Measurements from ENCODE around the gene RRP1B.
"Not testable (repeated sequence)": the region's sequence is repeated elsewhere in the genome, so short reads cannot be mapped to it uniquely, and the experiment has no call there.

The RRP1B gene

DNA sequence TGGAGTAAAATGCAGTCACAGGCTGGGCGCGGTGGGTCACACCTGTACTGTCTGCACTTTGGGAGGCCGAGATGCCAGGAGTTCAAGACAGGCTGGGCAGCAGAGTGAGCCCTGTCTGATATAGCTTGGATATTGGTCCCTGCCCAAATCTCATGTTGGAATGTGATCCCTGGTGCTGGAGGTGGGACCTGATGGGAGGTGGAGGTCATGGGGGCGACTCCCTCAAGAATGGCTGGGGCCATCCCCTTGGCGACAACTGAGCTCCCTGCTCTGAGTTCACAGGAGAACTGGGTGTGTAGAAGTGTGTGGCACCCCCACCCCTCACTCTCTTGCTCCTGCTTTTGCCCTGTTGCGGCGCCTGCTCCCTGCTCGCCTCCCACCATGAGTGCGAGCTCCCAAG lies 48.1 kb downstream of the RRP1B start:
- Histone ChIP-seq H3K36me3 (ENCODE audit: insufficient read depth, low read length) (no peaks in the 10 kb centered on the region), H4K20me1 (ENCODE audit: insufficient read depth, low read length) (no peaks in the 10 kb centered on the region), H2AFZ (ENCODE audit: low read depth, low read length) (no peak overlapping the region), H3K27ac (ENCODE audit: low read length) (no peak overlapping the region), H3K4me1 (ENCODE audit: insufficient read depth, low read length) (no peaks in the 10 kb centered on the region), H3K9ac (ENCODE audit: low read depth, low read length) (no peak overlapping the region), H3K27me3 (ENCODE audit: insufficient read depth, low read length, poor library complexity) (no peaks in the 10 kb centered on the region), H3K4me3 (ENCODE audit: low read depth in 1 of 2, low read length in 2 of 2) (no peak overlapping the region), H3K9me3 (ENCODE audit: insufficient read depth, low read length, severe bottlenecking) (no peaks in the 10 kb centered on the region), H3K4me2 (ENCODE audit: insufficient read depth, low read length) (no peak overlapping the region), H3K79me2 (ENCODE audit: insufficient read depth, low read length) (no peaks in the 10 kb centered on the region)
- DNase-seq (no peak), ATAC-seq (ENCODE audit: insufficient read depth, low read depth) (no peak)
- TF ChIP-seq, protein P1, sequence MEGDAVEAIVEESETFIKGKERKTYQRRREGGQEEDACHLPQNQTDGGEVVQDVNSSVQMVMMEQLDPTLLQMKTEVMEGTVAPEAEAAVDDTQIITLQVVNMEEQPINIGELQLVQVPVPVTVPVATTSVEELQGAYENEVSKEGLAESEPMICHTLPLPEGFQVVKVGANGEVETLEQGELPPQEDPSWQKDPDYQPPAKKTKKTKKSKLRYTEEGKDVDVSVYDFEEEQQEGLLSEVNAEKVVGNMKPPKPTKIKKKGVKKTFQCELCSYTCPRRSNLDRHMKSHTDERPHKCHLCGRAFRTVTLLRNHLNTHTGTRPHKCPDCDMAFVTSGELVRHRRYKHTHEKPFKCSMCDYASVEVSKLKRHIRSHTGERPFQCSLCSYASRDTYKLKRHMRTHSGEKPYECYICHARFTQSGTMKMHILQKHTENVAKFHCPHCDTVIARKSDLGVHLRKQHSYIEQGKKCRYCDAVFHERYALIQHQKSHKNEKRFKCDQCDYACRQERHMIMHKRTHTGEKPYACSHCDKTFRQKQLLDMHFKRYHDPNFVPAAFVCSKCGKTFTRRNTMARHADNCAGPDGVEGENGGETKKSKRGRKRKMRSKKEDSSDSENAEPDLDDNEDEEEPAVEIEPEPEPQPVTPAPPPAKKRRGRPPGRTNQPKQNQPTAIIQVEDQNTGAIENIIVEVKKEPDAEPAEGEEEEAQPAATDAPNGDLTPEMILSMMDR (IDR thresholded peaks at IDR 0.05; ENCODE audit: borderline replicate concordance, extremely low read depth, low read length, poor library complexity, severe bottlenecking) = no peak
- no peak for TF ChIP-seq EZH2 (IDR thresholded peaks at IDR 0.05; ENCODE audit: borderline replicate concordance, low read depth, low read length, severe bottlenecking)

DNA sequence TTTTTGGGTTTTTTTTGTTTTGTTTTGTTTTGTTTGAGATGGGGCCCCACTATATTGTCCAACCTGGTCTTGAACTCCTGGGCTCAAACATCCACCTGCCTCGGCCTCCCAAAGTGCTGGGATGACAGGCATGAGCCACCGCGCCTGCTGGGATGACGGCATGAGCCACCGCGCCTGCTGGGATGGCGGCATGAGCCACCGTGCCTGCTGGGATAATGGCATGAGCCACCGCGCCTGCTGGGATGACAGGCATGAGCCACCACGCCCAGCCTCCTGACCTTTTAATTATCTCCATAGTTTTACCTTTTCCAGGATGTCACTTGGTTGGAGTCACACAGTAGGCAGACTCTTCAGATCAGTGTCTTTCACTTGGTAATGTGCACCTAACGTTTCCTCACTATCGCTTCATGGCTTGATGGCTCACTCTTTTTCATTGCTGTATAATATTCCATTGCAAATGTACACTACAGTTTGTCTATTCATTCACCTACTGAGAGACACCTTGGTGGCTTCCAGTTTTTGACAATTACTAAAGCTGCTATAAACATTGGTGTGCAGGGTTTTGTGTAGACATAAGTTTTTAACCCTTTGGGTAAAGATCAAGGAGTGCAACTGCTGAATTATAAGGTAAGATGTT lies 49.5 kb downstream of the RRP1B start:
- no peak overlapping the region for H3K4me2 ChIP-seq (ENCODE audit: insufficient read depth, low read length)
- no peaks in the 10 kb centered on the region for H3K27me3 ChIP-seq (ENCODE audit: insufficient read depth, low read length, poor library complexity)
- no peak for ATAC-seq (ENCODE audit: insufficient read depth, low read depth)
- H3K36me3 ChIP-seq (ENCODE audit: insufficient read depth, low read length) = no peaks in the 10 kb centered on the region
- TF ChIP-seq, protein P1 (IDR thresholded peaks at IDR 0.05; ENCODE audit: borderline replicate concordance, extremely low read depth, low read length, poor library complexity, severe bottlenecking) = no peak
- TF ChIP-seq EZH2 (IDR thresholded peaks at IDR 0.05; ENCODE audit: borderline replicate concordance, low read depth, low read length, severe bottlenecking) = no peak
- H3K4me3 ChIP-seq (ENCODE audit: low read depth in 1 of 2, low read length in 2 of 2) = no peak overlapping the region
- H3K27ac ChIP-seq (ENCODE audit: low read length) = no peak overlapping the region
- DNase-seq = no peak
- no peaks in the 10 kb centered on the region for H3K4me1 ChIP-seq (ENCODE audit: insufficient read depth, low read length)
- no peak overlapping the region for H3K9ac ChIP-seq (ENCODE audit: low read depth, low read length)
- no peaks in the 10 kb centered on the region for H3K79me2 ChIP-seq (ENCODE audit: insufficient read depth, low read length)
- no peaks in the 10 kb centered on the region for H4K20me1 ChIP-seq (ENCODE audit: insufficient read depth, low read length)
- no peak overlapping the region for H2AFZ ChIP-seq (ENCODE audit: low read depth, low read length)
- no peaks in the 10 kb centered on the region for H3K9me3 ChIP-seq (ENCODE audit: insufficient read depth, low read length, severe bottlenecking)

DNA sequence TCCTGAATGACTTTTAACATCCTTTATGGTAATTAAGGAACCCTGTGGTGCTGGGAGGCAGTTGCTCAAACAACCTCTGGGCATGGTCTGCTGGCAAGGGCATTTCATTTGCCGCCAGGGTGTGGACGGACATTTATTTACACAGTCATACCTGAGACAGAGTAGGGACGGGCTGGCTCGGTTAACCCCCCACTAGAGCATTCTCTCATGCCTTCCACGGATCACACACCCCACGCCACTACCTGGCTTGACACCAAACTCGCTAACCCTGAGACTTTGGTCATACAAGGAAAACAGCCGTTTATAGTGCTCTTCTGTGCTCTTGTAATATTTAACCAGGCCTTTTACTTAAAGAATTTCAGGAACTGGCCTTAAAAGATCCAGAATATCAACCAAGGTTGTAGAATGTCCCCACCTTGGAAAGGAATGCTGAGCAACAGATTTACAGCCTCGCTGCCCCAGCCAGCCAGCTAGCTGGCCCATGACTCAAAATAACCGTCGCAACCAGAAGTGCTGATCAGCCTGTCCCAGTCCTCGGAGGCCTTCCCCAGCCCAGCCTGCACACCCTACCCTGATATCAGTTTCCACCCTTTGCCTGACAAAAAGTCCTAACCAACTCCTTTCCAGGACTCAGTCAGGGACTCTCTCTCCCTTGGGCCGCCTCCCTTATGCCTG lies 53.0 kb downstream of the RRP1B start:
- Histone ChIP-seq H3K36me3 (ENCODE audit: insufficient read depth, low read length) (no peaks in the 10 kb centered on the region), H3K4me2 (ENCODE audit: insufficient read depth, low read length) (no peak overlapping the region), H2AFZ (ENCODE audit: low read depth, low read length) (no peak overlapping the region), H3K9me3 (ENCODE audit: insufficient read depth, low read length, severe bottlenecking) (no peaks in the 10 kb centered on the region), H3K79me2 (ENCODE audit: insufficient read depth, low read length) (no peaks in the 10 kb centered on the region), H3K4me3 (ENCODE audit: low read depth in 1 of 2, low read length in 2 of 2) (no peak overlapping the region), H3K27me3 (ENCODE audit: insufficient read depth, low read length, poor library complexity) (no peaks in the 10 kb centered on the region), H3K27ac (ENCODE audit: low read length) (no peak overlapping the region), H3K9ac (ENCODE audit: low read depth, low read length) (no peak overlapping the region), H3K4me1 (ENCODE audit: insufficient read depth, low read length) (no peaks in the 10 kb centered on the region), H4K20me1 (ENCODE audit: insufficient read depth, low read length) (no peaks in the 10 kb centered on the region)
- ATAC-seq (ENCODE audit: insufficient read depth, low read depth) = no peak
- TF ChIP-seq, protein P1 (IDR thresholded peaks at IDR 0.05; ENCODE audit: borderline replicate concordance, extremely low read depth, low read length, poor library complexity, severe bottlenecking) = no peak
- TF ChIP-seq EZH2 (IDR thresholded peaks at IDR 0.05; ENCODE audit: borderline replicate concordance, low read depth, low read length, severe bottlenecking) = no peak
- DNase-seq = no peak

DNA sequence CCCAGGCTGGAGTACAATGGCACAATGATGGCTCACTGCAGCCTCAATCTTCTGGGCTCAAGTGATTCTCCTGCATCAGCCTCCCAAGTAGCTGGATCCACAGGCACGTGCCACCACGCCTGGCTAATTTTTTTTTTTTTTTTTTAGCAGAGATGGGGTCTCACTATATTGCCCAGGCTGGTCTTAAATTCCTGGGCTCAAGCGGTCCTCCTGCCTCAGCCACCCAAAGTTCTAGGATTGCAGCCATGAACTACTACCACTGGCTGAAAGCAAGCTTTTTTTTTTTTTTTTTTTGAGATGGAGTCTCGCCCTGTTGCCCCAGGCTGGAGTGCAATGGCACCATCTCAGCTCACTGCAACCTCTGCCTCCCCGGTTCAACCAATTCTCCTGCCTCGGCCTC lies 53.8 kb downstream of the RRP1B start:
- not testable (repeated sequence) for H4K20me1 ChIP-seq (ENCODE audit: insufficient read depth, low read length); ATAC-seq (ENCODE audit: insufficient read depth, low read depth)

More for the DNA sequence above, 53.8 kb downstream of the RRP1B start:
- H3K79me2 ChIP-seq (ENCODE audit: insufficient read depth, low read length); H3K9ac ChIP-seq (ENCODE audit: low read depth, low read length); H3K9me3 ChIP-seq (ENCODE audit: insufficient read depth, low read length, severe bottlenecking); H3K27me3 ChIP-seq (ENCODE audit: insufficient read depth, low read length, poor library complexity); H3K4me1 ChIP-seq (ENCODE audit: insufficient read depth, low read length); DNase-seq; H3K36me3 ChIP-seq (ENCODE audit: insufficient read depth, low read length); H2AFZ ChIP-seq (ENCODE audit: low read depth, low read length); H3K4me2 ChIP-seq (ENCODE audit: insufficient read depth, low read length); H3K4me3 ChIP-seq (ENCODE audit: low read depth in 1 of 2, low read length in 2 of 2); H3K27ac ChIP-seq (ENCODE audit: low read length): not testable (repeated sequence)
